ENCODE results near the gene KRT8. TPM values are rescaled to one million over a fixed set of nuclear protein-coding genes. Genes with fewer than 3 reads are reported as not detected.
"Not testable (repeated sequence)": the region's sequence is repeated elsewhere in the genome, so short reads cannot be mapped to it uniquely, and the experiment has no call there.

The KRT8 gene
- 718 and 837 TPM in 2 replicates for total RNA-seq (2016; rRNA removed; fragmentation: Illumina TruSeq; extraction: Trizol)
- 191 and 201 TPM in 2 replicates for total RNA-seq (2016; cell fraction: cytosol; rRNA removed; fragmentation: Illumina TruSeq; extraction: Trizol; ENCODE audit: low read depth)
- total RNA-seq (2016; cell fraction: insoluble cytoplasmic fraction; rRNA removed; fragmentation: Illumina TruSeq; extraction: Trizol), result 754 and 767 TPM in 2 replicates
- 220 and 222 TPM in 2 replicates for total RNA-seq (2016; cell fraction: membrane; rRNA removed; fragmentation: Illumina TruSeq; extraction: Trizol)
- total RNA-seq (2016; cell fraction: nucleus; rRNA removed; fragmentation: Illumina TruSeq; extraction: Trizol), result 354 and 362 TPM in 2 replicates
- polyA plus RNA-seq (2011; rRNA removed), result 491 and 498 TPM in 2 replicates
- 564 and 714 TPM in 2 replicates for polyA plus RNA-seq (2011; cell fraction: cytosol; rRNA removed)
- polyA plus RNA-seq (2011; cell fraction: nucleus; rRNA removed), result 285 and 288 TPM in 2 replicates
- 358 and 436 TPM in 2 replicates for polyA plus RNA-seq (2012)
- polyA plus RNA-seq (2016; cell fraction: cytosol; fragmentation: Illumina TruSeq; extraction: Trizol; ENCODE audit: low read depth), result 216 and 219 TPM in 2 replicates
- polyA plus RNA-seq (2016; cell fraction: insoluble cytoplasmic fraction; fragmentation: Illumina TruSeq; extraction: Trizol; ENCODE audit: low read depth), result 863 and 1,042 TPM in 2 replicates
- 217 and 232 TPM in 2 replicates for polyA plus RNA-seq (2016; cell fraction: membrane; fragmentation: Illumina TruSeq; extraction: Trizol; ENCODE audit: low read depth)
- polyA plus RNA-seq (2016; cell fraction: nucleus; fragmentation: Illumina TruSeq; extraction: Trizol; ENCODE audit: insufficient read depth, low read depth), result 558 and 582 TPM in 2 replicates
- polyA minus RNA-seq (2011; rRNA and poly(A)+ RNA removed; ENCODE audit: low replicate concordance), result 716 and 1,092 TPM in 2 replicates
- polyA minus RNA-seq (2011; cell fraction: cytosol; rRNA and poly(A)+ RNA removed), result 354 and 438 TPM in 2 replicates
- polyA minus RNA-seq (2011; cell fraction: nucleus; rRNA and poly(A)+ RNA removed), result 198 and 204 TPM in 2 replicates
- Bru-seq, nascent RNA, result percentile 74 among the genes with signal in this experiment
- percentile 92 among the genes with signal in this experiment for BruChase-seq, experiment 1, labeled RNA remaining after a 6-hour chase
- percentile 79 among the genes with signal in this experiment for BruChase-seq, experiment 2, labeled RNA remaining after a 2-hour chase
- long read RNA-seq, experiment 1, transcript KRT8-217 (3 exons, 2,437 nt), result minor isoform, 5 of 2,611 reads
- long read RNA-seq, experiment 1, transcript KRT8-214 (3 exons, 507 nt), result major isoform, 6 of 2,611 reads
- long read RNA-seq, experiment 1, partial matches to known transcripts, result 2,488 of 2,611 reads
- long read RNA-seq, experiment 1, other reads (novel, unspliced or antisense), result 108 of 2,611 reads
- long read RNA-seq, experiment 2, transcript KRT8-212 (3 exons, 592 nt), result minor isoform, 6 of 2,543 reads
- long read RNA-seq, experiment 2, transcript KRT8-217 (3 exons, 2,437 nt), result minor isoform, 9 of 2,543 reads
- long read RNA-seq, experiment 2, transcript KRT8-214 (3 exons, 507 nt), result major isoform, 22 of 2,543 reads
- long read RNA-seq, experiment 2, partial matches to known transcripts, result 2,341 of 2,543 reads
- long read RNA-seq, experiment 2, other reads (novel, unspliced or antisense), result 159 of 2,543 reads

- Histone ChIP-seq H3K4me3 (replicated peaks in 1 of 3; ENCODE audit: insufficient read depth in 1 of 3, low read depth in 2 of 3, low read length in 3 of 3) (peak within 1 kb of the TSS; percentile 87 to 99 (median 97)), H3K9ac (ENCODE audit: insufficient read depth, low read depth, low read length) (peak within 1 kb of the TSS; percentile 100), H3K4me2 (ENCODE audit: low read depth, low read length) (peak within 1 kb of the TSS; percentile 93), H3K4me1 (ENCODE audit: insufficient read depth, low read length) (peaks cover 76% of the 10 kb centered on the region), H3K36me3 (replicated peaks in 1 of 2; ENCODE audit: control insufficient read depth in 1 of 2, insufficient read depth in 2 of 2, low read length in 2 of 2) (peaks cover 10 to 25% of the 10 kb centered on the region in 2 experiments), H3K79me2 (ENCODE audit: insufficient read depth, low read length) (peaks cover 47% of the 10 kb centered on the region), H4K20me1 (ENCODE audit: insufficient read depth, low read length) (peaks cover 38% of the 10 kb centered on the region), H3K27ac (ENCODE audit: extremely low read length, insufficient read depth, low read length) (peak within 1 kb of the TSS; percentile 98)
- POLR2A ChIA-PET, result interaction anchor here (0.7 to 18.0 kb wide), 30 partner anchors 9 to 198 kb away, joined by 3 to 465 read pairs (median 10); partner anchors contain the start of genes EIF4B, KRT18 and SOAT2
- 3% methylated on average over 12 of the region's 33 CpGs for WGBS (ENCODE audit: low lambda C conversion rate)
- BruUV-seq (replicated peaks), result TSS peak; percentile 61
- peak; percentile 93 for DNase-seq (ENCODE audit: low spot score)
- in situ Hi-C loops (cut with HindIII; ENCODE audit: extremely low pct_ligation_motif_present, low pct_unique_long_range_greater_than_20kb); H3K27me3 ChIP-seq (ENCODE audit: control insufficient read depth in 1 of 2, insufficient read depth in 2 of 2, low read length in 2 of 2); H2AFZ ChIP-seq (ENCODE audit: low read length); H3K9me3 ChIP-seq (ENCODE audit: low read length): not testable (repeated sequence)
- CTCF ChIA-PET (ENCODE audit: low intra/inter-chr PET ratio, low total read pairs), result interaction anchor here (1.0 to 3.6 kb wide), 7 partner anchors 18 to 76 kb away, joined by 3 to 50 read pairs (median 8); no protein-coding TSS in a partner anchor
- intact Hi-C loops (cut with micrococcal nuclease; ENCODE audit: unreplicated experiment), result loop anchor here (1.0 to 2.0 kb wide), 5 partner anchors 20 to 77 kb away; partner anchors contain the start of gene KRT18
- FAIRE-seq, result peak; percentile 91
- peak; percentile 78 for ATAC-seq
- peak; percentile 57 for TF ChIP-seq ZNF574 (CRISPR knock-in tag; IDR thresholded peaks at IDR 0.05)
- TF ChIP-seq KDM5B (CRISPR knock-in tag; IDR thresholded peaks at IDR 0.05; ENCODE audit: borderline replicate concordance), result peak; percentile 49
- peak; percentile 95 for TF ChIP-seq POLR2AphosphoS5 (IDR thresholded peaks at IDR 0.05; ENCODE audit: low read depth, low read length)
- TF ChIP-seq ZNF724P (CRISPR knock-in tag; IDR thresholded peaks at IDR 0.05; ENCODE audit: borderline replicate concordance), result 0 out of 2 replicates have a peak, but pooled peaks have one; percentile 33
- TF ChIP-seq ZBTB49 (CRISPR knock-in tag; IDR thresholded peaks at IDR 0.05; ENCODE audit: borderline replicate concordance), result peak; percentile 73; the same call in 1 of the 2 replicates
- peak; percentile 89; the same call in 1 of the 2 replicates for TF ChIP-seq ZNF235 (CRISPR knock-in tag; IDR thresholded peaks at IDR 0.05; ENCODE audit: borderline replicate concordance)
- TF ChIP-seq POGK (CRISPR knock-in tag; conservative IDR thresholded peaks at IDR 0.05), result peak; percentile 62
These were observed at the start of gene KRT8 for GRCh38 chr12:52904509-52905300. Gene KRT8, minus strand, starts transcription at chr12:52905076. Its CDS starts 95 bp downstream, at chr12:52904981.
